Activated CD4-positive, alpha-beta memory T cell treated with anti-CD3 and anti-CD28 coated beads for 36 hours (primary cell): ENCODE results near the gene ANP32A. TPM values are rescaled to one million over a fixed set of nuclear protein-coding genes. Genes with fewer than 3 reads are reported as not detected.
A peak's percentile ranks its signal among the peaks of the same experiment; 100 is the strongest.

ENCODE experiments used
- CTCF ChIA-PET: fragments of 350-600 bp; sonication (Branson Sonifier 250); formaldehyde crosslinking; loops from one replicate; lab custom pipeline; 2021; ENCODE audit warnings: antibody characterized with exemption, inconsistent platforms; lab: Charles Lee
- POLR2A ChIA-PET: fragments of 350-600 bp; sonication (Branson Sonifier 250); formaldehyde crosslinking; loops from one replicate; lab custom pipeline; 2021; ENCODE audit warnings: antibody characterized with exemption; lab: Charles Lee
- DNase-seq: peaks from one replicate; pipeline ENCODE4 v3.0.0-alpha.2; 2020
- H3K27ac Mint-ChIP-seq: one replicate; pipeline ENCODE4 v1.8.0; 2021; ENCODE audit warnings: mixed read lengths
- H3K27me3 Mint-ChIP-seq: one replicate; pipeline ENCODE4 v1.8.0; 2021; ENCODE audit warnings: mixed read lengths
- H3K36me3 Mint-ChIP-seq: one replicate; pipeline ENCODE4 v1.8.0; 2021; ENCODE audit warnings: mixed read lengths
- H3K4me1 Mint-ChIP-seq: one replicate; pipeline ENCODE4 v1.8.0; 2021; ENCODE audit warnings: low read depth, mixed read lengths
- H3K4me3 Mint-ChIP-seq: one replicate; pipeline ENCODE4 v1.8.0; 2021; ENCODE audit warnings: mild to moderate bottlenecking, mixed read lengths
- H3K9me3 Mint-ChIP-seq: one replicate; pipeline ENCODE4 v1.8.0; 2021; ENCODE audit warnings: mixed read lengths
- intact Hi-C: fragments of 100-400 bp; cut with micrococcal nuclease; formaldehyde crosslinking; loops from one replicate; pipeline ENCODE4 v1.15.1; 2023
- total RNA-seq, 2 experiments: library from RNA; stranded (reverse); gene quantifications; one replicate each; pipeline ENCODE4 v1.2.3, GENCODE V29; 2021

ANP32A gene
- total RNA-seq, 2 experiments from 2014 or later = 190 to 204 TPM

DNA sequence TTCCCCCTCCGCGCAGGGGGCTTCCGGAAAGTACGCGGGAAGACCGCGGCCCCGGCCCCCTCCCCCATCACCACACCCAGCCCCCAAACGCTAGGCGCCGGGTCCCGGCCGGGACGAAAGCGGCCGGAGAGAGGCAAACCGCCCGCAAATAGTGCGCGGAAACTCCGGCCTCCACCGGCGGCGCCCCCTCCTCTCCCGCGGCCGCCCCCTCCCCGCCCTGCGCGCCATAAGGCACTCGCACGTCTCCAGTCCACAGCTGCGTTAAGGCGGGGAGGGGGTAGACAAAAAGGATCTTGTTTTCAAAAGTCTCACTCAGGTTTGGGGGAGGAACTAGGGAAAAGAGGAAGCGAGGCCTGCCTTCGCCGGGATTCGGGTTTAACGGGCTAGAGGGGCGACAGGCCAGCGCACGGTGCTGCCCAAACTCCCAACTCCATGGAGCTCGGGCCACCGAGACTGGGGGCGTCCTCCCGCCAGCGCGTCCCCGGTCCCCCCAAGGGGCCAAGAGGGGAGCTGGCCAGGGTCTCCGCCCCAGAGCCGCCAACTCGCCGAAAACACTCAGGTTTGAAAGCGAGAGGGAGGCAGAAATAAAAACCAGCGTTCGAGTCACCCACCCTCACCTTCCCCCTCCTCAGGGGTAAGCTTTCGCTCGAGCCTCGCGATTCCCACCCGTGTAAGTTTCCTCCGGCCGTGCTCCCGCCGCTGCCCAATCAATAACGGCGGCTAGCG is 1.8 kb downstream of the ANP32A start:
- CTCF ChIA-PET = interaction anchor here (0.8 to 1.3 kb wide), 5 partner anchors 9 to 88 kb away, joined by 3 to 4 read pairs (median 3); no protein-coding TSS in a partner anchor
- H3K27me3 Mint-ChIP-seq = no peaks in the 10 kb centered on the region
- H3K36me3 Mint-ChIP-seq = peaks cover 28% of the 10 kb centered on the region
- peak; percentile 53 for DNase-seq
- H3K27ac Mint-ChIP-seq = peak overlapping the region; percentile 99
- intact Hi-C loops = loop anchor here (5.0 kb wide), 2 partner anchors 542 to 633 kb away; partner anchors contain the start of genes FEM1B and RPLP1
- no peaks in the 10 kb centered on the region for H3K9me3 Mint-ChIP-seq
- peaks cover 44% of the 10 kb centered on the region for H3K4me1 Mint-ChIP-seq
- peak overlapping the region; percentile 99 for H3K4me3 Mint-ChIP-seq
- POLR2A ChIA-PET = interaction anchor here (0.6 to 4.7 kb wide), 8 partner anchors 10 to 635 kb away, joined by 3 to 36 read pairs (median 4); no protein-coding TSS in a partner anchor

DNA sequence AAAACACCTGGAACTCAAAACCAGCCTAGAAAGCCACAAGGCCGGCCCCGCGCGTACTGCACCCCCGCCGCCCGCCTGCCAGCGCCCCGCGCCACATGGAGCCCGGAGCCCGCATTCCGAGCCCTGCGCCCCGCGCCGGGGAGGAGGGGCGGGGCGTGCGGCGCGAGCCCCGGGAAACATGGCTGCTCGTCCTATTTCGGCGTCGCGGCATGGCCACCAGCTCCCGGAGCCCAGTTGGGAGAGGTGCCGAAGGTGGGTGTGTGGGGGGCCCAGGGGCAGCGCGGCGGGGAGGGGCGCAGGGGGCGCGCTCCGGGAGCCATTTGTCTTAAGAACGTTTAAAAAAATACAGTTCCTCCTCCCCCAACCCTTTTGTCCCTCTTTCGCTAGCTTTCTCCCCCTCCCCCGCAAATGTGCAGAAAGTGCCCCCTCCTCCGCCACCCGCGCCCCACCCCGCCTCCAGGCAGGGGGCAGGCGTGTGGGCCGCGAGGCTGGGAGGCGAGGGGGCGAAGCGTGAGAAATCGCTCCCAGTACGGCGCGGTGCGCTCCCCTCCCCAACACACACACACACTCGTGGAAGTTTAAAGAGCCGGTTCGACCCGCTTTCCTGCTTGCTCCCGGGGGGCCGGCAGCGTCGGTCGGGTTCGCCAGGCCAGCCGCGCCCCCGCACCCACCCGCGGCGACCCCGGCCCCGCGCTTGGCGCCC is 2.5 kb downstream of the ANP32A start:
- peak; percentile 70 for DNase-seq
- Mint-ChIP-seq H3K4me3 (peak overlapping the region; percentile 99), H3K27me3 (no peaks in the 10 kb centered on the region), H3K4me1 (peaks cover 45% of the 10 kb centered on the region), H3K27ac (peak overlapping the region; percentile 99), H3K9me3 (no peaks in the 10 kb centered on the region), H3K36me3 (peaks cover 30% of the 10 kb centered on the region)
- intact Hi-C loops = loop anchor here (5.0 kb wide), 2 partner anchors 541 to 634 kb away; partner anchors contain the start of genes FEM1B and RPLP1
- CTCF ChIA-PET = interaction anchor here (0.7 to 2.3 kb wide), 3 partner anchors 10 to 34 kb away, joined by 3 to 9 read pairs (median 3); no protein-coding TSS in a partner anchor
- POLR2A ChIA-PET = interaction anchor here (0.6 to 4.7 kb wide), 4 partner anchors 10 to 36 kb away, joined by 3 to 36 read pairs (median 8); no protein-coding TSS in a partner anchor

- Mint-ChIP-seq H3K27me3 (no peaks in the 10 kb centered on the region), H3K27ac (peak overlapping the region; percentile 99), H3K36me3 (peaks cover 30% of the 10 kb centered on the region), H3K4me3 (peak overlapping the region; percentile 96), H3K9me3 (no peaks in the 10 kb centered on the region), H3K4me1 (peaks cover 47% of the 10 kb centered on the region)
- intact Hi-C loops = loop anchor here (5.0 kb wide), 2 partner anchors 540 to 635 kb away; partner anchors contain the start of genes FEM1B and RPLP1
- ChIA-PET POLR2A (interaction anchor here (0.6 to 4.7 kb wide), 6 partner anchors 20 to 42 kb away, joined by 3 to 36 read pairs (median 4); no protein-coding TSS in a partner anchor), CTCF (interaction anchor here (0.7 to 2.3 kb wide), 7 partner anchors 10 to 58 kb away, joined by 3 to 9 read pairs (median 5); no protein-coding TSS in a partner anchor)
- peak; percentile 78 for DNase-seq
These were observed 3.2 kb downstream of the ANP32A start for GRCh38 chr15:68817304-68818065.

- H3K27me3 Mint-ChIP-seq = no peaks in the 10 kb centered on the region
- CTCF ChIA-PET = interaction anchor here (1.0 to 2.3 kb wide), 6 partner anchors 9 to 257 kb away, joined by 4 to 9 read pairs (median 5); no protein-coding TSS in a partner anchor
- H3K27ac Mint-ChIP-seq = peak overlapping the region; percentile 99
- intact Hi-C loops = loop anchor here (5.0 kb wide), 2 partner anchors 540 to 635 kb away; partner anchors contain the start of genes FEM1B and RPLP1
- peaks cover 30% of the 10 kb centered on the region for H3K36me3 Mint-ChIP-seq
- DNase-seq = peak; percentile 31
- POLR2A ChIA-PET = interaction anchor here (0.7 to 4.7 kb wide), 5 partner anchors 22 to 41 kb away, joined by 3 to 36 read pairs (median 3); no protein-coding TSS in a partner anchor
- peaks cover 48% of the 10 kb centered on the region for H3K4me1 Mint-ChIP-seq
- peak overlapping the region; percentile 96 for H3K4me3 Mint-ChIP-seq
- H3K9me3 Mint-ChIP-seq = no peaks in the 10 kb centered on the region
These were observed 3.8 kb downstream of the ANP32A start for GRCh38 chr15:68816795-68817303.

DNA sequence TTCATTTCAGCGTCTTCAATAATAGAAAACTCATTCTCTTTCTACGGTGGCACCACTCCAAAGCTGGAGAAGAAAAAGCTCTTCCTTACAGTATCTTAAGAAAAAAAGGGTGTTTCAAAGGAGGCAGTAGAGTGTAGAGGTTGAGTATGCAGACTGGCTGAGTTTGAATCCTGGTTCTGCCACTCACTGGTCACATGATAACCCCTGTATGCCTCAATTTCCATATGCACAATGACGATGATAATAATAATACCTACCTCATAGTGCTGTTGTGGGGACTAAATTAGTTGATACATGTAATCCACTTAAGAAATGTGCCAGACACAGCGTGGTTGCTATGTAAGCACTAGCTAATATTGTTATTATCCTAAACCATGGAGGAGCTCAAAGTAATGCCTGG is 4.5 kb downstream of the ANP32A start:
- Mint-ChIP-seq H3K4me3 (no peak overlapping the region), H3K27me3 (no peaks in the 10 kb centered on the region), H3K4me1 (peaks cover 47% of the 10 kb centered on the region), H3K36me3 (peaks cover 30% of the 10 kb centered on the region), H3K9me3 (no peaks in the 10 kb centered on the region), H3K27ac (peak overlapping the region; percentile 99)
- intact Hi-C loops = loop anchor here (5.0 kb wide), 2 partner anchors 539 to 636 kb away; partner anchors contain the start of genes FEM1B and RPLP1
- ChIA-PET CTCF (interaction anchor here (1.0 to 2.3 kb wide), 6 partner anchors 8 to 256 kb away, joined by 4 to 9 read pairs (median 5); no protein-coding TSS in a partner anchor), POLR2A (interaction anchor here (0.8 to 4.7 kb wide), 2 partner anchors 21 to 33 kb away, joined by 3 to 36 read pairs; no protein-coding TSS in a partner anchor)
- DNase-seq = no peak

DNA sequence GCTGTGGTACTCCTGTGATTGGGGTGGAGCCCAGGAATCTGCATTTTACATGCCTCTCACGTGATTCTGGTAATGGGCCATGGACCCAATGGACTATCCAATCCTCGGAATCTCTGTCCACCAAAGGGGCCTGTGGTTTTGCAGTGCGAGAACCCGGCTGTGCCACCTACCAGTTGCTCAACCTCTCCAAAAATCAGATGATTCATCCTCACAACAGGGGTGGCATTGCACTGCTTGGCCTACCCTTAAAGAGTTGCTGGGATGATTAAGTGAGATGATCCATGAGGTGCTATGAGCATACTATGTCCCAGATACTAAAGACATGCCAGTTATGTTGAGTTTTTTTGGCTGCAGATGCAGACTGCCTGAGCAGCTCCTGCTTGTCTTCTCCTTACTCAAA is 5.1 kb downstream of the ANP32A start:
- ChIA-PET CTCF (interaction anchor here (0.8 to 2.3 kb wide), 3 partner anchors 60 to 256 kb away, joined by 4 to 9 read pairs (median 5); no protein-coding TSS in a partner anchor), POLR2A (interaction anchor here (0.7 to 4.7 kb wide), 2 partner anchors 21 to 27 kb away, joined by 3 to 36 read pairs; no protein-coding TSS in a partner anchor)
- peaks cover 26% of the 10 kb centered on the region for H3K36me3 Mint-ChIP-seq
- DNase-seq = no peak
- H3K4me3 Mint-ChIP-seq = peak overlapping the region; percentile 7
- H3K4me1 Mint-ChIP-seq = peaks cover 51% of the 10 kb centered on the region
- no peaks in the 10 kb centered on the region for H3K27me3 Mint-ChIP-seq
- peak overlapping the region; percentile 15 for H3K27ac Mint-ChIP-seq
- intact Hi-C loops = loop anchor here (5.0 kb wide), 2 partner anchors 538 to 637 kb away; partner anchors contain the start of genes FEM1B and RPLP1
- no peaks in the 10 kb centered on the region for H3K9me3 Mint-ChIP-seq

GRCh38 chr15:68814596-68814995 is 6.1 kb downstream of the ANP32A start:
- peaks cover 61% of the 10 kb centered on the region for H3K4me1 Mint-ChIP-seq
- peaks cover 28% of the 10 kb centered on the region for H3K36me3 Mint-ChIP-seq
- POLR2A ChIA-PET = interaction anchor here (1.0 kb wide), 1 partner anchor 19 kb away, joined by 4 read pairs; no protein-coding TSS in a partner anchor
- no peaks in the 10 kb centered on the region for H3K27me3 Mint-ChIP-seq
- no peak overlapping the region for H3K27ac Mint-ChIP-seq
- no peaks in the 10 kb centered on the region for H3K9me3 Mint-ChIP-seq
- H3K4me3 Mint-ChIP-seq = no peak overlapping the region
- DNase-seq = no peak
- CTCF ChIA-PET = interaction anchor here (2.3 kb wide), 1 partner anchor 61 kb away, joined by 9 read pairs; no protein-coding TSS in a partner anchor
- intact Hi-C loops = no loop called here

- CTCF ChIA-PET = no interaction called here
- intact Hi-C loops = no loop called here
- Mint-ChIP-seq H3K9me3 (no peaks in the 10 kb centered on the region), H3K27ac (no peak overlapping the region), H3K27me3 (no peaks in the 10 kb centered on the region), H3K4me3 (no peak overlapping the region), H3K4me1 (peaks cover 78% of the 10 kb centered on the region), H3K36me3 (peaks cover 29% of the 10 kb centered on the region)
- POLR2A ChIA-PET = interaction anchor here (0.7 kb wide), 1 partner anchor 250 kb away, joined by 3 read pairs; no protein-coding TSS in a partner anchor
- DNase-seq = no peak
These were observed 7.9 kb downstream of the ANP32A start for GRCh38 chr15:68812597-68813431.

GRCh38 chr15:68812069-68812468 is 8.6 kb downstream of the ANP32A start:
- intact Hi-C loops = no loop called here
- DNase-seq = no peak
- H3K27me3 Mint-ChIP-seq = no peaks in the 10 kb centered on the region
- H3K4me1 Mint-ChIP-seq = peaks cover 82% of the 10 kb centered on the region
- ChIA-PET CTCF (no interaction called here), POLR2A (no interaction called here)
- no peaks in the 10 kb centered on the region for H3K9me3 Mint-ChIP-seq
- no peak overlapping the region for H3K4me3 Mint-ChIP-seq
- H3K27ac Mint-ChIP-seq = no peak overlapping the region
- H3K36me3 Mint-ChIP-seq = peaks cover 25% of the 10 kb centered on the region

- Mint-ChIP-seq H3K4me3 (no peak overlapping the region), H3K36me3 (peaks cover 18% of the 10 kb centered on the region), H3K4me1 (peaks cover 74% of the 10 kb centered on the region), H3K9me3 (no peaks in the 10 kb centered on the region), H3K27me3 (no peaks in the 10 kb centered on the region), H3K27ac (no peak overlapping the region)
- POLR2A ChIA-PET = no interaction called here
- CTCF ChIA-PET = no interaction called here
- intact Hi-C loops = no loop called here
- no peak for DNase-seq
These were observed 11.2 kb downstream of the ANP32A start for GRCh38 chr15:68809517-68809916.
